Vagina (tissue), 2 donors: Measurements from ENCODE around the gene ST7. TPM values are rescaled to one million over a fixed set of nuclear protein-coding genes. Genes with fewer than 3 reads are reported as not detected.

Source experiments
- DNase-seq, 2 donors: peaks; one replicate each; pipeline ENCODE4 v3.0.0-alpha.2; 2017; ENCODE audit errors: extremely low spot score in 2 of 2
- H3K27ac ChIP-seq: fragments of 200-600 bp; sonication (generic); one replicate; pipeline ENCODE4 v1.5.1; 2019
- H3K27me3 ChIP-seq: fragments of 200-600 bp; sonication (generic); one replicate; pipeline ENCODE4 v1.5.1; 2019
- H3K36me3 ChIP-seq, 2 donors: fragments of 200-600 bp; sonication (generic); one replicate each; pipeline ENCODE4 v1.5.1; 2017 to 2019
- H3K4me1 ChIP-seq: fragments of 200-600 bp; sonication (generic); one replicate; pipeline ENCODE4 v1.5.1; 2019
- H3K4me3 ChIP-seq, 2 donors: fragments of 200-600 bp; sonication (generic); 1 replicate in 1 of 2; 2 replicates in 1 of 2; pipeline ENCODE4 v1.5.1; 2016 to 2019
- H3K9me3 ChIP-seq: fragments of 200-600 bp; sonication (generic); one replicate; pipeline ENCODE4 v1.5.1; 2019
- CTCF ChIP-seq, 3 experiments: fragments of 450-650 bp in 2 of 3; fragments of 200-600 bp in 1 of 3; sonication (generic) in 1 of 3; IDR thresholded peaks; one replicate each; pipeline ENCODE4 v1.5.1; 2017 to 2019; ENCODE audit warnings: antibody characterized with exemption in 3 of 3, mild to moderate bottlenecking in 2 of 3, moderate library complexity in 2 of 3
- POLR2A ChIP-seq, 2 donors: fragments of 450-650 bp; IDR thresholded peaks; one replicate each; pipeline ENCODE4 v1.6.1; 2017; ENCODE audit warnings: antibody characterized with exemption in 2 of 2, mild to moderate bottlenecking in 2 of 2, moderate library complexity in 2 of 2
- POLR2AphosphoS5 ChIP-seq, 2 donors: sonication (generic); formaldehyde crosslinking; IDR thresholded peaks; one replicate each; pipeline ENCODE4 v1.9.0; 2017; ENCODE audit warnings: antibody characterized with exemption in 2 of 2, mild to moderate bottlenecking in 2 of 2, low read depth in 1 of 2; ENCODE audit not compliant: insufficient read depth in 1 of 2
- intact Hi-C: fragments of 100-400 bp; cut with DNase I; formaldehyde crosslinking; loops from one replicate; pipeline ENCODE4 v1.15.1; 2023
- total RNA-seq: library from RNA; depleted of rRNA; stranded (reverse); fragments of >200 nt; gene quantifications from one replicate; pipeline ENCODE4 v1.2.3, GENCODE V29; 2016

Gene ST7
- total RNA-seq, 1 donor from 2014 or later, result 15.2 TPM

- no peak for TF ChIP-seq CTCF (IDR thresholded peaks at IDR 0.05)
- TF ChIP-seq POLR2AphosphoS5 (IDR thresholded peaks at IDR 0.05; ENCODE audit: insufficient read depth in 1 of 2, low read depth in 1 of 2), result no peak
- TF ChIP-seq POLR2A (IDR thresholded peaks at IDR 0.05), result no peak
- no peaks in the 10 kb centered on the region for H3K27me3 ChIP-seq
- H3K9me3 ChIP-seq, result no peaks in the 10 kb centered on the region
- intact Hi-C loops, result no loop called here
- DNase-seq, result no peak
- H3K27ac ChIP-seq, result no peak overlapping the region
- no peaks in the 10 kb centered on the region for H3K36me3 ChIP-seq
- no peak overlapping the region for H3K4me3 ChIP-seq
- no peaks in the 10 kb centered on the region for H3K4me1 ChIP-seq
Measured at GRCh38 chr7:117110480-117111315, 157.4 kb downstream of the ST7 start.

- H3K36me3 ChIP-seq, result no peaks in the 10 kb centered on the region
- H3K9me3 ChIP-seq, result no peaks in the 10 kb centered on the region
- no peak for DNase-seq
- no peak overlapping the region for H3K4me3 ChIP-seq
- no peak for TF ChIP-seq POLR2A (IDR thresholded peaks at IDR 0.05)
- no peak for TF ChIP-seq POLR2AphosphoS5 (IDR thresholded peaks at IDR 0.05; ENCODE audit: insufficient read depth in 1 of 2, low read depth in 1 of 2)
- TF ChIP-seq CTCF (IDR thresholded peaks at IDR 0.05), result no peak
- no peaks in the 10 kb centered on the region for H3K27me3 ChIP-seq
- no peaks in the 10 kb centered on the region for H3K4me1 ChIP-seq
- H3K27ac ChIP-seq, result no peak overlapping the region
- intact Hi-C loops, result no loop called here
Measured at GRCh38 chr7:117111535-117111934, 158.2 kb downstream of the ST7 start.

- H3K27me3 ChIP-seq, result no peaks in the 10 kb centered on the region
- H3K27ac ChIP-seq, result no peak overlapping the region
- no peaks in the 10 kb centered on the region for H3K9me3 ChIP-seq
- H3K4me1 ChIP-seq, result no peaks in the 10 kb centered on the region
- no peak overlapping the region for H3K4me3 ChIP-seq
- no peak for TF ChIP-seq POLR2A (IDR thresholded peaks at IDR 0.05)
- intact Hi-C loops, result no loop called here
- H3K36me3 ChIP-seq, result no peaks in the 10 kb centered on the region
- DNase-seq, result no peak
Measured at GRCh38 chr7:117112640-117113039, 159.3 kb downstream of the ST7 start.

- intact Hi-C loops, result no loop called here
- Histone ChIP-seq H3K9me3 (no peaks in the 10 kb centered on the region), H3K4me3 (no peak overlapping the region), H3K27me3 (no peaks in the 10 kb centered on the region), H3K4me1 (no peaks in the 10 kb centered on the region), H3K36me3 (no peaks in the 10 kb centered on the region), H3K27ac (no peak overlapping the region)
- TF ChIP-seq POLR2A (IDR thresholded peaks at IDR 0.05) (no peak), CTCF (IDR thresholded peaks at IDR 0.05) (no peak), POLR2AphosphoS5 (IDR thresholded peaks at IDR 0.05; ENCODE audit: insufficient read depth in 1 of 2, low read depth in 1 of 2) (no peak)
- DNase-seq, result no peak
Measured at GRCh38 chr7:117113871-117114270, 160.6 kb downstream of the ST7 start.

- Histone ChIP-seq H3K36me3 (no peaks in the 10 kb centered on the region), H3K27me3 (no peaks in the 10 kb centered on the region), H3K27ac (no peak overlapping the region), H3K4me1 (no peaks in the 10 kb centered on the region), H3K4me3 (no peak overlapping the region), H3K9me3 (no peaks in the 10 kb centered on the region)
- intact Hi-C loops, result no loop called here
- TF ChIP-seq POLR2A (IDR thresholded peaks at IDR 0.05) (no peak), CTCF (IDR thresholded peaks at IDR 0.05) (no peak), POLR2AphosphoS5 (IDR thresholded peaks at IDR 0.05; ENCODE audit: insufficient read depth in 1 of 2, low read depth in 1 of 2) (no peak)
- no peak for DNase-seq
Measured at GRCh38 chr7:117114272-117114671, 161.0 kb downstream of the ST7 start.
